Epidermal melanocyte (primary cell): ENCODE measurements around the gene HTRA1.
A peak's percentile ranks its signal among the peaks of the same experiment; 100 is the strongest.

ENCODE experiments used
- DNase-seq: peaks from one replicate; pipeline ENCODE4 v3.0.0; 2011; ENCODE audit warnings: low spot score; ENCODE audit not compliant: insufficient read length

HTRA1 gene

DNA sequence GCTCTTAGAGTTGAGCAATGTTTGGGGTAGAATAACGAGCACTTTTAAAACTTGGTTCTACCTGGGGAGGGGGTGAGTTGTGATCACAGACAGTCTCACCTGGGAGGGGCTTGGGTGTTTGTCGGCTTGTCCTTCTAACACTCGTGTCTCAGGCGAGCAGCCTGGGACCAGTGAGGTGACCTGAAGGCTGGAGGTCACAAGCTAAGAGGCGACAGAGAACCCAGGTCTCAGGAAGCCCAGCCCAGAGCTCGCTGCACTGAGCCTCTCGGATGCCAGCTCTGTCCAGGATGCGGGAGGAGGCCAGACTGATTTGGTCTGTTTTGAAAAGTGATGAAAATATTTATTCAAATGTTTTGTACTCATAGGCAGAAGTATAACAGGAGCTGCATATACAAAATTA is 11.8 kb downstream of the HTRA1 start:
- DNase-seq, result no peak

DNA sequence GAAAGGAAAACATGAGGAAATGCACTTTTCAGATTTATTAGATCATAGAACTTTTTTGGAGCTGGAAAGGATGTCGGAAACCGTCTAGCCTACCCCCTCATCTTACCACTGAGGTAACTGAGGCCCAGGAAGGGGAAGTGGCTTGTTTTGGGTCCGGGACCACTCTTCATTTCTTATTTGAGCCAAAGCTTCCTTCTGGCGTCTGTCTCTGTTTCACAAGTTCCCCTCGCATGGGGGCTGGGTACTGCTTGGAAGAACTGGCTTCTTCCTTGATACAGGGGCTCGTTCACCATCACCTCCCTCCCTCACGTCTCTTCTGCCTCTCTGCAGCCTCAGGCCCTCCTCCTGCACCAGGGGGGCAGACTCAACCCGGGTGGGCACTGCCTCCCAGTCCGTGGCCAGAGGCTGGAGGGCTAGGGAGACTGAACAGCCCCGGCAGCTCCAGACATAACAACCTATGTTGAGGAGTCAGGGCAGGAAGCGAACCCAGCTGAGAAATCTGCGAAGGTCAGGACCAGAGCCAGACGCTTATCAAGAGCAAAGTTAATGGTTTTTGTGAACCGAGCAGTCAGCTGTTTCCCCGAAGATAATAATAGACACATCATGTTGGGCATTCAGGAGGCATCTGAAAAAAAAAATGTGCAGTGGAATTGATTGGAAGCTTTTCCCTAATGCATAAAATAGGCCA is 12.9 kb downstream of the HTRA1 start:
- DNase-seq, result no peak

DNA sequence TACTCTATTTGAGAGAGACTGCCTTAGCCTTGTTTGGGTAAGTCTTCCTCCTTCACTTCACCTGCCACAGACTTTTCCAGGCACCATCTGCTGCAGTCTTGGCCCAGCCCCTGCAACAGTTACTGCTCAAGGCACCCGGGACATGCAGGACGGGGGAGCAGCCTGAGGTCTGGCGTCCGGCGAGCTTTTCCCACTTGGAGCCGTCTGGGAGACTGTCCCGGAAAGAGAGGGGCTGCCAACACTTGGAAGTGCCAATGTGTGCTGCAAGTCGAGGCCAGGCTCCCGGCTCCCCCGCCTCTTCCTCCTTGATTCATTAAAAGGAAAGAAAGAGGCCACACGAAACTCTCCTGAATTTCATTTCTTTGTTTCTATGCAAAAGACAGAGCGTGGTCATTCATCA is 13.7 kb downstream of the HTRA1 start:
- no peak for DNase-seq

DNA sequence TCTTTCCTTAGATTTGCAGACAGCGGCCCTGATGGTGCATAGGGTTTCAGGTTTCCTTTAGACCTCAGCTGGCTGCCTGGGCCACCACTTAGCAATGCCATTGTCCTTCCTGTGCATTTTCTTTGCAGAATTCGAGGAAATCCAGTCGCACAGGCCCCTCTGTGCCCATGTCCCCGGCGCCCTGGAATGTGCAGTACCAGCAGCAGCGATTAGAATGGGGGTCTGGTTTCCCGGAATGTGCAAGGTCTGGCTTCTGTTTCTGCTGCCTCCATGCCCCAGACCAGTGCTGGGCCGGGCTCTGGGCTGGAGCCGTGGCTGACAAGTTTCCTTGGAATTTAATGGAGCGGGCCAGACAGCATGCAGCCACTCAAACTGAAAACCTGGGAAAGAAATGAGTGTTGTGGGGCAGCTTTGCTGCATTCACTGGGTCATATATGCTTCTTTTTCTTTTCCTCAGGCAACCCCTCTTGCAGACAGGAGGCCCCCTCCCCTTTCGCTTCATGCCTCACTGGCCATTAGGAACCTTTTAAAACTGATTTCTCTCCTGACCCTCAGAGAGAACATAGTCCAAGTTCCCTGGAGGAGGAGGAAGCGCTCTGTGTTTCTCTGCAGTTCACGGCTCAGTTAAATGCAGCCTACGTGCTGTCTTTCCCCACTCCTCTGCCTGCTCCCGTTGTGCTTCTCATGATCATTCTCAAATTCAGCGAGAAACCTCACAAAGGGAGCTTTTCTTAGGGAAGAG is 14.4 kb downstream of the HTRA1 start:
- no peak for DNase-seq

DNA sequence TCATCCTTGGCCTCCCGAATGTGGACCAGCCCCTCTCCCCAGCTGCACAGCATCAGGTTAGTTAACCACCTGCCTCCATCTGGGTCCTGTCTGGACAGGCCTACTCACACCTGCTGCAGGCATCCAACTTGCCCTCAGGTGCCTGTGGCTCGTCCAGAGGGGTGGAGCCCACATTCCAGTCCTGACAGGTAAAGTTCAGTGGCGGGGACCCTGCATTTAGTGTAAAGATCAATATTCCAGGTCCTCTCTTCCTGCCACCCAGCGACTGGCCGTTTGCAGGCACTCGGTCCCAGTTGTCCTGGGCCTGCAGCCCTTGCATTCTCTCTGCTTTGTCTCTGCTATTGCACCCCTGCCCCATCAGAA is 15.0 kb downstream of the HTRA1 start:
- DNase-seq, result no peak

DNA sequence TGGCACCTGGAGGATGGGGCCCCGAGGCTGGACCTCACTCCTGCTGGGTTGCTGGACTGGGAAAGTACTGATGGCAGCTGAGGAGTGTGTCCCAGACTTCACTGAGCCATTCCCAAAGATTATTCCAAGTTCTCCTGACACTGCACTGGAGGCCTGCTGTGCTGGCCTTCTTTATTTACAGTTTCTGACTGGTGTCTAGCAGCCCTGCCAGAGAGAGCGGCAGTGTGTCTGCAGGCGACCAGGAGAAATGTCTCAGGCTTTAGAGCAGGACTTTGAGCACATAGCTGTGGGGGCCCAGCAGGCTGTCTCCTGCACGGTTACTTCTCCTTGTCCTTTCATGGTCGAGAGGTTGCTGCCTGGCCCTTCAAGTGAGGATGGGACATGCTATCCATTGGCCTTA is 16.1 kb downstream of the HTRA1 start:
- DNase-seq, result no peak

DNA sequence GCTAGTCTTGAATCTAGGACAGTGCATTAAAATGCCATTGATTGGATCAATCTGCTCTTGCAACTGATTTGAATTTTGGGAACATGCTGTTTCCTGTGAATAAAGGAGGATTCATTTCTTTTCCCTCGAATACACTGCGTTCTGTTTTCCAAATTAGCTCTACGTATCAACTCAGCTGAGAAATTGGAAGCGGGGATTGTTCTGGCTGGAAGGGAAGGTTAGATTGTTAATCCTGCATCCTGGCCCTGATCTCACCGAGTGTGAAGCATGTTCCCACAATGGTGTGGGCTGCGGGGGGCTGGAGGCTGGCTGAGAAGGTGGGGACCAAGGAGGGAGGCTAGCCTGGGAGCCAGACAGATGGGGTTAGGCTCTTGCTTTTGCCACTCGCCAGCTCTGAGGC is 17.6 kb downstream of the HTRA1 start:
- DNase-seq, result no peak

DNA sequence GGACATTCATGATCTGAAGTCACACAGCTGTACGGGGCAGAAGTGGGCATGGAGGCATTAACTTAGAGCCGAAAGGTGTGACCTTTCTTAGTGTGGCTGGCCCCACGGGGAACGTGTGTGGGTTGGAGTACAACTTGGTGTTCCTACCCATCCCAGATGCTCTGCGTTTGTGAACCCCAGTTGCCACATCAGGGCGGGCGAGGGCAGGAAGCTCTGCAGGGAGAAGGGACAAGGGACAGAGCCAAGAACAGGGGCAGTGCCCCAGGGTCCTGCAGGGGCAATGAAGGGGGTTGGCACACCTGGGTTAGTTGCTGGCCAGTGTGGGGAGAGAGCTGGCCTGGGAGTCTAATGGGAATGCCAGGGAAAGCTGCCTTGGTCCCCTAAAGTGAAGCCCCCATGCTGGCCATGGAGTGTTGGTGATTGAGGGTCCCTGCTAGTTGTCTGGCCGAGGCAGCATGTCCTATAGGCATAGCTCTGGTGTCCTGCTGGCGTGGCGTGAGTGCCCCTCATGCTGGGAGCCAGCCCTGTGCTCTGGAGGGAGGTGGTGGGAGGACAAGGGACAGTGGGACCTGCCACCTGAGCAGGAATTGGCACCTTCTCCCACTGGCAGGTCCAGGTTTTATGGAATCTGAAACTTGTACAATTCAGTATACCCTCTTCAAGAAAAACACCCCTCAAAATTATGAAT is 18.9 kb downstream of the HTRA1 start:
- DNase-seq, result no peak

DNA sequence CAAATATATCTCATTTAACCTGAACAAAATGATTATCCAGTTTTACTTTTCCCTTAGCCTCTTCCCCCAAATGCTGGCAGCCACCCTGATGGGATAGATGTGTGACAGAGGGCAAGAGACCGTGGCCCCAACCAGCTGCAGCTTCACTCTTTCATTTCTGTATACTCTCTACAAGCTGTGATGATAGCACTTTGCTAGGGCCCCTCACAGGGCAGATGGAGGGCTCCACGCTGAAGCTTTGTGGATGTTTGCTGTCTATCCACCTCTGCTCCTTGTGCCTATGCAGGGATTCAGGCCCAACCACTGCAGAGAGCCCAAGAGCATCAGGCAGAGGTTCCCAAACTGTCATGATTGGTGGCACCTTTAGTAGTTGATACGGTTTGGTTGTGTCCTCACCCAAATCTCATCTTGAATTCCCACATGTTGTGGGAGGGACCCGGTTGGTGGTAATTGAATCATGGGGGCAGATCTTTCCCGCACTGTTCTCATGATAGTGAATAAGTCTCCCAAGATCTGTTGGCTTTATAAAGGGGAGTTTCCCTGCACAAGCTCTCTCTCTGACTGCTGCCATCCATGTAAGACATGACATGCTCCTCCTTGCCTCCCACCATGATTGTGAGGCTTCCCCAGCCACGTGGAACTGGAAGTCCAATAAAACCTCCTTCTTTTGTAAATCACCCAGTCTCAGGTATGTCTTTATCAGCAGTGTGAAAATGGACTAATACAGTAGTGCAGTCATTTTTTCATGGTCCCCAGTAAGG is 20.1 kb downstream of the HTRA1 start:
- DNase-seq, result no peak

DNA sequence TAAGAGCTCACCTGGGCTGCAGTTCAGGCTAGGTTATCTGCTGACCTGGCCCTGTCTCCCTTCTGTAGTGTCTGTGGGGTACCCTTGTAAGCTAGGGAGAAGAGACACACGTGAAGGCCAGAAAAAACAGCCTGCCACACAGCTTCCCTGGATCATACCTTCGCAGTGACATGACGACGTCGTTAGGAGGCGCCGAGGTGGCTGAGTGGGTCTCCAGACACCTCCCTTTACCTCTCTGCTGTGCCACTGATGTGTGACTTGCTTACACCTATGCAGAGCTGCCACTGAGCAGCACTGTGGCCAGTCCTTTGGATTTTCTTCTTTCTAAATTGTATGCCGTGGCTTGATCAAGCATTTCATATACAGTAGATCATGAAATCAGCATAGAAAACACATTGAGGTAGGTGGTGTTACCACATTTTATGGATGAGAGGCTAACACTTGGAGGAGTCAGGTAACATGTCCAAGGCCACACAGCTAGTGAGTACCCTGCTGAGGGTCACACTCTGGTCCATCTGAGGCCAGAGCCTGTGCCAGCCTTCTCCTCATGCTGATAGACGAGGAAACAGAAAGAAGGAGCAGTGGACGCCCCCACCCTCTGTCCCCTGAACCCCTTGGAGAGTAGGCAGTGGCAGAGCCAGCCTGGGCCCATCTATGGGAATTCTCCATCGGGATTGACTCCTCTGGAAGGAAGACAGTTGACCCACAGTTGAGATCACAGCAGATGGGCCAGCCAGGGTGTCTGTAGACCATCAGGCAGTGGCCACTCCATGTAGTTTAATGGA is 23.1 kb downstream of the HTRA1 start:
- no peak for DNase-seq

DNA sequence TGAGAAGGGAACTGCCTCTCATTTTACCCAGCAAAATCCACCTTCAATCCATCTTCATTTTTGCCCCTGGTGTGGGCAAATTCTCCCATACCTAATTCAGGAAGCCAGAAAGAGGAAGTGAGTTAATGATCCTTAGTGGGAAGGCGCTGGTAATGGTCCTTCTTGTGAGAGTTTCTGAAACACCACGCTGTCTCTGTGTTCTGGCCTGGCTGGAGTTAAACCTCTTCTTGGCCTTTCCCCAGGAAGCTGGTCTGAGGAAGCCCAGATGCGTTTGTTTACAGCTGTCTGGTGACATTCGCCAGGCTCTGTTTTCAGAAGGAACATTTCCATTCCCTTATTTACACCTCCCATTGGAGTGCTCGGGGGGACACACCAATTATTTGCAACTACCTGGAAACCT is 24.3 kb downstream of the HTRA1 start:
- DNase-seq, result peak; percentile 43

DNA sequence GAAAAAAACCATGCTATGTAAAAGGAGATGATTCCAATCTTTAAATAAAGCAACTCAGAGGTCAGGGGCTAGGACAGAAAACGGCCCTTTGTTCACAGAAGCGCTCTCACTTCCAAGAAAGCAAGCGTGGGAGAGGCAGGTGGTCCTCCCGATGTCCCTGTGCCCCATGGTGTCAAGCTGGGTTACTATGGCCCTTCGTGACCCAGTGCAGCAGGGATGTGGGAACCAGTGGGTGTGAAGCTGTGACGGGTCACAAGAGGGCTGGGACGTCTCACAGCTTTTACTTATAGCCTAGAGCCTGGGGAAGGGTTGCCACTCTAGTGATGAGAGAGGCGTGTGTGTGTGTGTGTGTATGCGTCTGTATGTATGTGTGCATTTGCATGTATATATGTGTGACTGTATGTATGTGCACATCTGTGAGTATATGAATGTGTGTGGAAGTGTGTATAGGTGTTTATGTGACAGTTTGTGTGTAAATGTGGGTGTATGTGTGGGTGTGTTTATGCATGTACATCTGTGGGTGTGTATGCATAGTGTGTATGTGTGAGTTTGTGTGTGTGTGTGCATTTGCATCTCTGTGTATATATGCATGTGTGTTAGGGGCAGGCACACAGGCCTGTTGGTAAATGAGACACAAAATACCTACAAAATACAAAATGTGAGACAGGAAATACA is 25.2 kb downstream of the HTRA1 start:
- no peak for DNase-seq

DNA sequence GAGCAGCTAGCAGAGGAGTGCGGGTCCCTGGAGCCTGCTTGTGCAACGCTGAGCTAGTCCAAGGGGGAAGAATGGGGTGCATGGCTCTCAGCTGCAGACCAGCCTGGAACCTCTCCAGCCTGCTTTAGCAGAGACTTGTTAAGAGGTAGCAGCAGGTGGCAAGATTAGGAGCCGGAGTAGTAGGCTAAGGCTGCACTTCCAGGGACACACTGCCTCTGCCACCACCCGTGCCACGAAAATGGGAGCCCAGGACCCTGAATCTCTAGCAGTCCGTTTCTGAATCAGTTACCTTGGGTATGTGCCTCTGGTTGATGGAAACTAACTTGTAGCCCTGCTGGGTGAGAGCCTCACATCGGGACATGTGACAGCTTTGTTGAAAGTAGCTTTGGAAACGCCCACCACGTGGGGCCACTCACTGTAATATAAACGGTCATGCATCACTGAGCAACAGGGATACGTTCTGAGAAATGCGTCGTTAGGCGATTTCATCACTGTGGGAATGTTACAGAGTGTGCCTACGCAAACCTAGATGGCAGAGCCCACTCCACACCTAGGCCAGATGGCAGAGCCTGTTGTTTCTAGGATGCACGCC is 25.9 kb downstream of the HTRA1 start:
- no peak for DNase-seq

DNA sequence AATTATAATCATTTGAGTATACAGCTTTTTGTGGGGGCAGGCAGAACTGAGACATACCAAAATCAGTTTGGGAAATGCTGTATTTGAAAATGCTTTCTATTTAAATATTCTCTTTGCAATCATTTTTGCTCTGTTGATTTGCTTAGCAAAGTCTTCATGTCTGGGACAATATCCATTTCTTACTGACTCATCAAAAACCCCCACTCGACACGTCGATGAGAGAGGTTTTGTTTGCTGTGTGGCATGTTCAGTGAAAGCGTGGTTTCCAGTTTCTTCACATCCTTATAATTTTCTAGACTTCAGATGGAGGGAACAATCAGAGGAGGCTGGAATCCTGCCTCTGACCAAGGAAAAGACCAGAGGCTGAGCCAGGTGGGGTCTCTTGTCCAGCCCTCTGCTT is 28.9 kb downstream of the HTRA1 start:
- DNase-seq, result no peak

DNA sequence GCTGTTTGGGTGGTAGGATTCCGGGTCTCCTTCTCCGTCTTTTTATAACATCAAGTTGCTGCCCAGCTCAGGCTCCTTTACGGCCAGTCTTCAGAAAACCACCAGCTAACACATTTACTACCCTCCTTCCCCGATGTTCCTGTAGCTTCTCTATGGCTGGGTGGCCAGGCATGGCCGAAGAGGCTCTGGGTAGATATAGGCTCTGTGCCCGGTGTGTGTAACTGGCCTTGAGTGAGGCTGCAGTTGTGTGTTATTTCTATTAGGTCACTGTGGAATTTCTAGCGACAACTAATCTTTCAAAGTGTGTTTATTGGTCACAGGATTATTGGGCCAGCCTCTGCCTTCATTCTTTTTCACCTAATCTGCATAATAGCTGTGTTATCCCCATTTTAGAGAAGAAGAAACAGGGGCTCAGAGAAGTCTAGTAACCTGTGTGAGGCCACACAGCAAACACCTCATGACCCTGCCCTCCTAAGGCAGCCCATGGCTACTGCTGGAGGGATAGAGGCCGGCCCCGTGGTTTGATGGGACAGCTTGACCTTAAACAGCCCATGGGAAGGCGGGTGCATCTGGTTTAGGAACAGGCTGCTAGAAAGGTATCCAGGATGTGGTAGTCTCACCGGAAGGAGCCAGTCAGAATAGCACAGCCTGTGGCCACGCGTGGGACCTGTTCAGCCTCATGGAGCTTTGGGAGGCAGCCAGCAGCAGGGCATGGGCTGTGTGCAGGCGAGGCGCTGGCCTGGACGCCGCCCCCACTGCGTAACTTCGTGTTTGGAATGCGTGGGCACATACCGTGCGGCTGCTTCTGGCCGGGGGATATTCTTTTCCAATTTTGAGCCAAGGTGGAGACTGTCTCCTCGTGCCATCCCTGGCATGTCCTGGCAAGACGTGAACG is 29.7 kb downstream of the HTRA1 start:
- DNase-seq, result no peak

DNA sequence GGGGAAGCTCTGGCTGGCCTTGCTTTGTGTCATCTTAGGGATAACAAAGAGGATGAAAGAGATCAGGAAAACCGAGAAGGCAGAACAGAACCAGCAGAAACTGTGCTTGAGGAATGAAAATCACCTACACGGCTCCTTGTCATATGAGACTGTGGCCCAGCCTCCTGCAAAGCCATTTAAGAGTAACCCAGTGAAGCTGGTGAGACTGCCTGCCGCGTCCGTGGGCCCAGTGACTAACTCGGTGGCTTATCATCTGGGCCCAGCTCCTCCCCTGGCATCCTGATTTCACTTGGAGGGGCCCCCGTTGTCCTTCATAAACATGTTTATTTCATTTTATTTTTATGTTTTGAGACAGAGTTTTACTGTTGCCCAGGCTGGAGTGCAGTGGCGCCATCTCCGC is 30.7 kb downstream of the HTRA1 start:
- DNase-seq, result no peak

DNA sequence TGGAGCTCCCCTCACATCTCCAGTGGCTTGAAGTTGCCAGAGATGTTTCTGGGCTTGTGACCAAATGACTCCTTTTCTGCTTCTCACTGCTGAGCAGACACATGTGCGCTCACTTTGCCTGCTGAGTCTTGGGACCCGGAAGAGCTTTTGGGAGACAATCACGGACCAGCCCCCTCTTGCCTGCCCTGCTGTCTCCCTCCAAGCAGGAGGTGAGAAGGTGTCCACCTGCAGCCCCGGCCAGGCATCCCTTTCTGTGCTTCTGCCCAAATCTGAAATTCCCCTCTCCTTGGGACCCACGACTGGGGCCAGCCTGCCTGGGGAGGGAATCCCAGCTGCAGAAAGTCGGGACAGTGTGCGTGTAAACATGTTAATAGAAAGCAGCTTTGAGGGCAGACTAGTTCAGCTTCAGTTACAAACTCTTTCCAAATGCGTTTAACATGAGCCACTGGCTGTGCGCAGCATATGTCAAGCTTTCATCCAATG is 31.7 kb downstream of the HTRA1 start:
- DNase-seq, result no peak

DNA sequence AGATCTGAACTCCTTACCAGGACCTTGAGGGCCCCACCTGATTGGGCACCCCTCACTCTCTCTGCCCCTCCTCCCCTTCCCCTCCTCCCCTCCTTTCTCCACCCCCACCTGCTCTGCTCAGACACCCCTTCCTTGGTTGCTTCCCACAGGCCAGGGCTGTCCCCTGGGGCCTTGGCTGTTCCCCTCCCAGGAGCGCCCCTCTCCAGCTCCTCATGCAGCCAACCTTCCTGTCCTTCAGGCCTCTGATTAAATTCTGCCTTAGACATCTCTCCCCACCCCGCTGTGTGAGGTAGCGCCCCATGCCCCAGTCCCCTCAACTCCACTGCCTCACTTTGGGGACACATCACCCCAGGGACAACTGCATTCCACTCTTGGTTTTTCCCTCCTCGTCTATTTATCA is 32.4 kb downstream of the HTRA1 start:
- no peak for DNase-seq

DNA sequence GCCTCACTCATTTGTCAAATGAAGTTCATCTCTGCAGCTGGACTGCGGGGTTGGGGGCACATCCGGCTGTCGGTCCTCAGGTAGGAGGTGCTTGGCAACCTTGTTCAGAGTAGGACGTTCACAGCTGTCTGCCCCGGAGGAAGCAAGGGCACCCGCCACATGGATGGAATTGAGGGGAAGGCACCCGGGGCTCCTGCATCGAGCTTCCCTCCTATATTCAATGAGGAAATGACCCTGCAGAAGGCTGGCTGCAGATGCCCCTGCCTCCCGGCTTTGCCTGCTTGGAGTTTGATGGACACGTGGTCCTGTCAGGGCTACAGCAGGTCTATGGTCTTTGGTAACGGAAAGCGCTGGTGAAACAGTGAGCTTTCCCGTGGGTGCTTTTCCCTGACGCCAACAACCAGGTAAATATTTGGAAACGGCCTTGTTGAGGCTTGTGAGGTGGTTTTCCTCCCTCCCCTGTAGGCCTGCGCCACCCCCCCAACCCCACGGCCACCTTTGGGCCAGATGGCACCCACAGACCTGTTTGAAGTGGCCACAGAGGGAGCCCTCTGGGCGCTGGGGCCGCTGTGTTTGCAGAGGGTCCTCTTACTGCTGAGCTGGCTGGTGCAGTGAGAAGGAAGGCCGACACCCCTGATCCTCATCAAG is 32.9 kb downstream of the HTRA1 start:
- DNase-seq, result no peak
